Left colon (tissue), 2 donors: Measurements from ENCODE around the gene TBC1D3B. TPM values are rescaled to one million over a fixed set of nuclear protein-coding genes. Genes with fewer than 3 reads are reported as not detected.
A peak's percentile ranks its signal among the peaks of the same experiment; 100 is the strongest.
"Not testable (repeated sequence)": the region's sequence is repeated elsewhere in the genome, so short reads cannot be mapped to it uniquely, and the experiment has no call there.

Source experiments
- ATAC-seq: fragments of 200-7000 bp; cut with Tn5 transposase; one replicate; pipeline ENCODE4 v1.9.1; 2020; ENCODE audit warnings: mild to moderate bottlenecking, moderate library complexity
- DNase-seq, 2 donors: peaks; one replicate each; pipeline ENCODE4 v3.0.0-alpha.2; 2020
- intact Hi-C, 2 donors: fragments of 100-400 bp; cut with DNase I in 1 of 2; cut with micrococcal nuclease in 1 of 2; formaldehyde crosslinking; loops; one replicate each; pipeline versions ENCODE4 v1.11.2 to v1.14.0; 2022; cut with DNase I, micrococcal nuclease
- long read RNA-seq: library from polyadenylated mRNA; unstranded; transcript quantifications from one replicate; pipeline ENCODE4 v2.0.0, GENCODE V29; 2021
- total RNA-seq, 2 donors: library from RNA; stranded (reverse); fragmentation: NEBNext Ultra II Directional; extraction: Animal tissue kit (Norgen Biotek cat#: 25700); gene quantifications; one replicate each; pipeline ENCODE4 v1.2.1, GENCODE V29; 2021
- donor health status: DM: no; HTN: no; CAD: no.
- donor health status: DM: yes; HTN: yes; CAD: no.

The TBC1D3B gene
- 1 to 10 TPM; 7.4 to 8.9 TPM for total RNA-seq
- long read RNA-seq: 0 reads

- ATAC-seq, intact Hi-C loops: not testable (repeated sequence)
These were observed at the start of gene TBC1D3B for GRCh38 chr17:36176536-36176935. Gene TBC1D3B, minus strand, starts transcription at chr17:36176636. Its CDS starts 1,586 bp downstream, at chr17:36175050.

GRCh38 chr17:36222967-36223366 lies 46.5 kb upstream of the TBC1D3B start:
- ATAC-seq, intact Hi-C loops, DNase-seq: not testable (repeated sequence)

More at GRCh38 chr17:36176536-36176935, at the start of gene TBC1D3B:
- DNase-seq: not testable (repeated sequence)

- intact Hi-C loops: not testable (repeated sequence)
These were observed 45.2 kb upstream of the TBC1D3B start for GRCh38 chr17:36221581-36222100.

GRCh38 chr17:36220737-36221580 lies 44.5 kb upstream of the TBC1D3B start:
- intact Hi-C loops: not testable (repeated sequence)

More at GRCh38 chr17:36221581-36222100, 45.2 kb upstream of the TBC1D3B start:
- ATAC-seq, DNase-seq: not testable (repeated sequence)

GRCh38 chr17:36219556-36219955 lies 43.1 kb upstream of the TBC1D3B start:
- DNase-seq, intact Hi-C loops, ATAC-seq: not testable (repeated sequence)

More at GRCh38 chr17:36220737-36221580, 44.5 kb upstream of the TBC1D3B start:
- not testable (repeated sequence) for ATAC-seq, DNase-seq

- intact Hi-C loops, ATAC-seq, DNase-seq: not testable (repeated sequence)
These were observed 39.2 kb upstream of the TBC1D3B start for GRCh38 chr17:36215406-36216308.

GRCh38 chr17:36214918-36215317 lies 38.5 kb upstream of the TBC1D3B start:
- DNase-seq (no peak), ATAC-seq (no peak)
- intact Hi-C loops: no loop called here

- DNase-seq: no peak
- intact Hi-C loops: no loop called here
- ATAC-seq: no peak
These were observed 37.3 kb upstream of the TBC1D3B start for GRCh38 chr17:36213695-36214094.

- ATAC-seq: no peak
- intact Hi-C loops: no loop called here
- no peak for DNase-seq
These were observed 36.5 kb upstream of the TBC1D3B start for GRCh38 chr17:36212966-36213365.

- intact Hi-C loops: no loop called here
- DNase-seq (no peak), ATAC-seq (no peak)
These were observed 35.8 kb upstream of the TBC1D3B start for GRCh38 chr17:36212272-36212605.

- DNase-seq, intact Hi-C loops, ATAC-seq: not testable (repeated sequence)
These were observed 35.2 kb upstream of the TBC1D3B start for GRCh38 chr17:36211484-36212271.

GRCh38 chr17:36210439-36211211 lies 34.2 kb upstream of the TBC1D3B start, which contains the start of gene CCL4L2:
Gene CCL4L2, plus strand, starts transcription at chr17:36211063.
- DNase-seq, intact Hi-C loops: not testable (repeated sequence)
- ATAC-seq: peak; percentile 17

GRCh38 chr17:36209575-36209974 lies 33.1 kb upstream of the TBC1D3B start:
- DNase-seq (no peak), ATAC-seq (no peak)
- intact Hi-C loops: no loop called here

- DNase-seq, ATAC-seq, intact Hi-C loops: not testable (repeated sequence)
These were observed 30.9 kb upstream of the TBC1D3B start for GRCh38 chr17:36207383-36207782.

GRCh38 chr17:36206486-36206821 lies 30.0 kb upstream of the TBC1D3B start:
- intact Hi-C loops, DNase-seq, ATAC-seq: not testable (repeated sequence)

- intact Hi-C loops: no loop called here
- DNase-seq (no peak), ATAC-seq (no peak)
These were observed 29.4 kb upstream of the TBC1D3B start for GRCh38 chr17:36205637-36206485.
